Cardiac fibroblast (primary cell): ENCODE results near the gene ERGIC1.

Source experiments
- DNase-seq, 2 donors: peaks; one replicate each; pipeline versions ENCODE4 v3.0.0 to v3.0.0-alpha.2; 2010; ENCODE audit warnings: low read depth in 2 of 2
- H3K4me3 ChIP-seq, 2 donors: replicated peaks in 1 of 2; 1 replicate in 1 of 2; 2 replicates in 1 of 2; pipeline ENCODE4 v1.5.1; 2011; ENCODE audit warnings: low read depth in 2 of 2, low read length in 2 of 2, mild to moderate bottlenecking in 2 of 2, moderate library complexity in 1 of 2
- CTCF ChIP-seq: IDR thresholded peaks from one replicate; pipeline ENCODE4 v1.5.1; 2011; ENCODE audit warnings: low read depth, mild to moderate bottlenecking, low read length, inconsistent platforms

The ERGIC1 gene

GRCh38 chr5:172985596-172985995, 151.5 kb downstream of the ERGIC1 start:
- peak overlapping the region in 1 of 2 donors; percentile 2 for H3K4me3 ChIP-seq
- DNase-seq: no peak
- TF ChIP-seq CTCF: no peak

GRCh38 chr5:172988276-172988675, 154.2 kb downstream of the ERGIC1 start:
- no peak for TF ChIP-seq CTCF
- H3K4me3 ChIP-seq: no peak overlapping the region
- DNase-seq: no peak

GRCh38 chr5:172990776-172991175, 156.7 kb downstream of the ERGIC1 start:
- no peak for TF ChIP-seq CTCF
- DNase-seq: no peak

GRCh38 chr5:172994405-172994804, 160.4 kb downstream of the ERGIC1 start:
- no peak overlapping the region for H3K4me3 ChIP-seq
- TF ChIP-seq CTCF: no peak
- DNase-seq: no peak

More at GRCh38 chr5:172990776-172991175, 156.7 kb downstream of the ERGIC1 start:
- H3K4me3 ChIP-seq: no peak overlapping the region

GRCh38 chr5:172999372-172999973, 165.4 kb downstream of the ERGIC1 start:
- DNase-seq: no peak
- TF ChIP-seq CTCF: no peak

GRCh38 chr5:172999974-173000373, 165.9 kb downstream of the ERGIC1 start:
- H3K4me3 ChIP-seq: no peak overlapping the region
- TF ChIP-seq CTCF: no peak
- DNase-seq: no peak

More at GRCh38 chr5:172999372-172999973, 165.4 kb downstream of the ERGIC1 start:
- no peak overlapping the region for H3K4me3 ChIP-seq
